ENCODE results near the gene NPAS3.
"Not testable (repeated sequence)": the region's sequence is repeated elsewhere in the genome, so short reads cannot be mapped to it uniquely, and the experiment has no call there.

Gene NPAS3

DNA sequence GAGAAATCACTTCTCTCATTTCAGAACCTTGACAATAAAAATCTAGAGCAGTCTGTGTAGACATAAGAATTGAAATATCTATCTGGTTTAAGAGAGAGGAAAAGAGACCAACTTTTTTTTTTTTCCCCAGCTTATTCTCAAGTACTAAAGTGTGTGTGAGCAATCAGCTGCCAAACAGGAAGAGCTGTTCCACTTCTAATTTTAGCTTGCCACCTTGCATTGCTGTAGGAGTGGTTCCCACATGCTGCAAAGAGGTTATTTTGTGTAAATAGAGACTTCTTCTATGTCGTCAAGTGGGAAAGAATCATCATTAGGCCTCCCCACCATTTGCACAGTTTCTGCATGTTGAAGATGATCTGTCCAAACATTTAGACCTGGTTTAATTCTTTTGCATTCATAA is 142.6 kb downstream of the NPAS3 start:
- DNase-seq (ENCODE audit: low read depth in 3 of 3), result no peak

DNA sequence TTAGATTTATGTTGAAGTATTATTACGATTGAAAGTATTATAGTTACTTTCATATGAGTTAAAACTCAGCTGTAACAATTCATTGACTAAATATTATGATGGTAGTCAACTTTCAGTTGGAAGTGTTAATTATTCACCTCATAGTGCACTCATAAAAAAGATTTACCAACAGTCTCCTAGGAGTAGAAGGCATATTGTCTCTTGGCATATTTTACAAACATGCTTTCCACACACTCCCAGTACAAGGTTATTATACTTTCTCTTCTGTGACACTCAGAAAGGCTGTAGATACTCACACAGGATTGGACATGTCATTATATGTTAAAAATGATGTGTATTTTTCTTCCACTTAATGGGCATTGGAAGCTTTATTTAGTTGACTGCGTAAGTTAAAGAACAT is 147.1 kb downstream of the NPAS3 start:
- no peak for DNase-seq (ENCODE audit: low read depth in 3 of 3)

DNA sequence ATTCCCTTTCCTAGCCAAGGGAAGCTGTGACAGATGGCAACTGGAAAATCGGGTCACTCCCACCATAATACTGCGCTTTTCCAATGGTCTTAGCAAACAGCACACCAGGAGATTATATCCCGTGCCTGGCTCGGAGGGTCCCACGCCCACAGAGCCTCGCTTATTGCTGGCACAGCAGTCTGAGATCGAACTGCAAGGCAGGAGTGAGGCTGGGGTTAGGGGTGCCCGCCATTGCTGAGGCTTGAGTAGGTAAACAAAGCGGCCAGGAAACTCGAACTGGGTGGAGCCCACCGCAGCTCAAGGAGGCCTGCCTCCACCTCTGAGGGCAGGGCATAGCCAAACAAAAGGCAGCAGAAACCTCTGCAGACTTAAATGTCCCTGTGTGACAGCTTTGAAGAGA is 149.6 kb downstream of the NPAS3 start:
- DNase-seq (ENCODE audit: low read depth in 3 of 3), result not testable (repeated sequence)

DNA sequence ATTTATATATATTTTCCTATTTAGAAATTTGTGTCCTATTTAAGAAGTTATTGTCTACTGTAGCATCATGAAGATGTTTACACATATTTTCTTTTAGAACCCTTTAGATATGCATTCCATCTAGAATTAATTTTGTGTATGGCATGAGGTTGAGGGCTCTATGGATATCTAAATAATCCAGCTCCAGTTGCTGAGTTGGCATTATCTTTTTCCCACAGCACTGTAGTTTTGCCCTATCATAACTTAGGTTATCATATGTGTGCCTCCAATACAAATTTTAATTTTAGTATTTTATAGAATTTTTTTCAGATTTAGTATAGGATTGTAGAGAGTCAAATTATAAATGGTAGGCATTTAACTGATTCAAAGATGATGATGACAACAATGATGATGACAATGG is 159.3 kb downstream of the NPAS3 start:
- DNase-seq (ENCODE audit: low read depth in 3 of 3), result no peak

DNA sequence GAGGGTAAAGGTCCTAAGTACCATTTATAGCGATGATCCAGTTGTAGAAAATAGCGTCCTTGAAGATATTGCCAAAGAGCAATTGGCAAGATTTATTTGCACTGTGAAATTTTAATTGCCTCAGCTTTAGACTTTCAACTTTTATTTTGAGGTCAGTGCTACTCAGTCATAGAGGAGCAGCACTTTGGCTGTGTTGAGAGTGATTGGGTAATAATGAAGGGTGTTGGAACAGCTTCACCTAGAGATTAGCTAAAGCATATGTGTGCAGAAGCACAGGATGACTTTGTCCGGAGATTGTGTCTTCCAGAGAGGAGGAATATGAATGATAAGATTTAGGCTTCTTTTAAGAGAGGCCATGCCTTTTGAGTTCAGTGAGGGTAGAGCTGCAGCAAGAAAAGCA is 164.8 kb downstream of the NPAS3 start:
- no peak for DNase-seq (ENCODE audit: low read depth in 3 of 3)

DNA sequence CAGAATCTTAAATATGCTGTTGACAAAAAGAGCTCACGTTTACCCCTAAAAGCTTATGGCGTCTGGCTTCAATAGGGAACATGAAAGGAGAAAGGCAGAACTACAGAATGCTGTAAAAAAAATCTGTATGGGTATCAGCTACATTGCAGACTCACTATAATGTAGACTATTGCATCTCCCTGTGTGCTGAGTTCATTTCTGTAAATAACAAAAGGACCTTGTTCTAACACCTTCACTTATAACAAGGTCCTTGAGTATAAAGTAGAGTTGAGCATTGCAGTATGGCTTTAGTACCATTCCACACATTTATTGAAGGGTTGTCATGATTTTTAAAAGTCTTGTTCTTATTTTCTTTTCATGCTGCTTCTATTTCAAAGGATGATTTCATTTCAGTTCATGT is 165.3 kb downstream of the NPAS3 start:
- no peak for DNase-seq (ENCODE audit: low read depth in 3 of 3)

DNA sequence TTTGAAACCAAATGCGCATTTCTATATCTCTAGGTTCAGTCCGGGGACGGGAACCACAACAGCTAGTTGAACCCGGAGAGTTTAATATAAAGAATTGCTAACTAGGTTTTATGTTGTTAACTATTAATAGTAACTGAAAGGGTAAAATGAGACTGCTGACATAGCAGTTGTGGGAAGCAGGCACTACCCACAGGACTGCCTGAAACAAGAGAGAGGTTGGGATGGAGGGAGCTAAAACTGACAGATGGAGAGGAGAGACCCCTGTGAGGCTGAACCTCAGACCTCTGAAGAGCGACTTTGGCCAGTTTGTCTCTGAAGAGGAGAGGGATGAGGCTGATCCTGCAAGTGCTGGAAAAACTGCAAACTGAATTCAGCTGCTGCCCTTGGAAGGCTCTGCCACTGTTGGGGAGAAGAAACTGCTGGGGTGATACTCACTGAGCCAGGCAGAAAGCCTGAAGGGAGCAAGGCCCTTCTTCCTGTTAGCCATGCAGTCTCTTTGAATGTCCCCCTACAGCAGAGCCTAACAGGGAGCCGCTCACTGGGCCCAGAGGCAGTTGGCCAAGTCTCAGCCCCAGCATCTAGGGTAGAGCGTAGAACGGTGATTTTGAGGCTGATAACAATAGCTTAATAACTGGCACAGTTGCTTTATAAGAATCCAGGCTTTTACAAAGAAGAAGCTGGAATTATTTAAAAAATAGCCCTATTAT is 172.2 kb downstream of the NPAS3 start:
- DNase-seq (ENCODE audit: low read depth in 3 of 3), result no peak

DNA sequence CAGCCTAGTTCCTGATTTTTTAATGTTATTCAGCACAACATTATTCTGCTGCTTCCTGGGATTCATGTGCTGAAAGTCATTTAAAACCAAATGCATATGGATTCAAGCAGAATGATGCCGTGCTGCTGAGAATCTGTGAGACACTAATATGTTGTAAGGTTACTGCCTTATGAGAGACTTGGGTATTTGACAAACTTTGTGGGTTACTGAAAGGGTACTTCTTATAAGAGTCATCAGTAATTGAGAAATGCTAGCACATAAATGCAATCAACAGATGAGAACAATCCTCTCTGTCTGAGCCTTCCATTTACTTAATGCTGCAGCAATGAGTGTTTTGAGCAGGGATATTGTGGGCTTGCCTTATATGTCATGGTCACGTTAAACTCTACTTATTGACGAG is 175.7 kb downstream of the NPAS3 start:
- DNase-seq (ENCODE audit: low read depth in 3 of 3), result no peak

DNA sequence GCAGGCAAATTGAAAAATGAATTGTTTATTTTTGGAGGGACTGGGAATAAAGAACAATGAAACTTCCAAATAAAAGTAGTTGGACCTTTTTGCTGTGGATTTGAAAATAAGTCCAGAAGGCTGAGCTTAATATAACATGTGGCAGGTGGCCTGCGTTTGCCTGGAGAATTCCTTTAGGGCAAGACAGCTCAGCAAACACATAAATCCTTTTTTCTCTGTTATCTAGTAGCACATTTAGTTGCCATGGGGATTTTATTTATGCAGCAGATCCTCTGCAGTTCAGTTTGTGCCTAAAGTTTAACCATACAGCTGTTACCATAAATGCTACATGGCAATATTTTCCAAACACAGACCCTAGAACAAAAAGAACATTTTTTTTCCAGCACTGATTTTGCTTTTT is 180.0 kb downstream of the NPAS3 start:
- DNase-seq (ENCODE audit: low read depth in 3 of 3), result no peak

DNA sequence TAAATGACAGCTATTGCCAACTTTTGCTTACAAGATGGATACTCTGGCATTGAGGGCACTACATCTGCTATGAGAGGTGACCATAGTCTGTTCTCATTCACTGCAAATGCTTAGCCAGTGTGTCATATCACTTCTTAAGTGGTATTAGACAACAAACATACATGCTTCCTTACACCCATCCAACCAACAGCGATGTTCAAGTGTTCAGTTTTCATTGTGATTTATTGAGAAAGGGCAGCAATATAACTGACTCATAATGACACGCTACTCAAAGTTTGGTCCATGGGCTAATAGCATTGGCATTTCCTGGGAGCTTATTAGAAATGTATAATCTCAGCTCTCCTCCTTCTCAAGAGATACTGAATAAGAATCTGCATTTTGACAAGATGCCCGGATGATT is 181.7 kb downstream of the NPAS3 start:
- DNase-seq (ENCODE audit: low read depth in 3 of 3), result no peak

DNA sequence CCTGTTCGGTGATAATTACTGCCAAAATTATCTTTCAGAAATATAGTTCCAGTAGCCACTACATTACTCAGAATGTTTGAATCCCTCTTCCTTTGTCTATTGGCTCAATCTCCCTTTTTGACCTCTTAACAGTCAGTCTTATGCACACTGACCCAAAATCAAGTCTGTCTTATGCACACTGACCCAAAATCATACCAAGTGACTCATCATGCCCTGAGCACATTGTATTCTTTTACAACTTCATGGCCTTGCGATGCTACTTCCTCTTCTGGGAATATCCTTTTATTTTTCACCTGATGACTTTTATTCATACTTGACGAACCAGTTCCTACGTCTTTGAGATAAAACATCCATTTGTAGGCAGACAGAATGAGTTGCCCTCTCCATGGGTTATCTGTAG is 182.3 kb downstream of the NPAS3 start:
- no peak for DNase-seq (ENCODE audit: low read depth in 3 of 3)

DNA sequence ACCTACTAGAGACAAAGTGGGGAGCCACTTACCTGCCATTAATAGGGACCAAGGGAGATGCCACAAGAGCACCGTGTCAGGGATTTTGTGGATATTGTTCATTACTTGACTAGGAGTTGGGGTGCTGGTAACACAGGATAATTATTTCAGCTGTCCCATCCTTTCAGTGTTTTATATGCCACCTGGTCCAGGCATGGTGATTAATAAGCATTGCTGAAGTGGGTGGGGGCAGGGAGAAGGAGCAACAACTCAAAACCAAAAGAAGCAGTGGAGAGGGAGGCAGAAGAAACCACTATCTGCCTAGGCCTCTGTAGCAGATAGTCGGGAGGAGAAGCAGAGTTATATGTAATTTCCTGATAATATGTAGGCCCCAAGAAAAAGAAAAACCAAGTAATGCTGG is 184.6 kb downstream of the NPAS3 start:
- DNase-seq (ENCODE audit: low read depth in 3 of 3), result no peak

DNA sequence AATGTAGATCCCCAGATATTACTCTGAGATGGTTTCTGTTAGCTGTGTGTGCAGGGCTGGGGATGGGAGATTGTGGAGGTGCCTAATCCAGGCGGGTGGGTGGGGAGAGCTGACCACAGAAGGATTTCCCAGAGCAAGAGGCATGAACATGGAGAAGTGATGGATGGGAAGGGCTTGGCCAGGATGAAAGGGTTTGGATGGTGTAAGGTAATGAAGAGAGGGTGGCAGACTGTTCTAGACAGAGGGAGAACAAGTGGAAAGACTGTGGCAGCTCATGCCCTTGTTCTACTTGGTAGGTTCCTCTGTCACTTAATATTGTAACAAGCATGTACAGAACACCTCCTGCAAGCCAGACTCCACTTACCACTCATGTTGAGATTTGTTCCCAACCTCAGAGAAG is 187.8 kb downstream of the NPAS3 start:
- DNase-seq (ENCODE audit: low read depth in 3 of 3), result no peak

DNA sequence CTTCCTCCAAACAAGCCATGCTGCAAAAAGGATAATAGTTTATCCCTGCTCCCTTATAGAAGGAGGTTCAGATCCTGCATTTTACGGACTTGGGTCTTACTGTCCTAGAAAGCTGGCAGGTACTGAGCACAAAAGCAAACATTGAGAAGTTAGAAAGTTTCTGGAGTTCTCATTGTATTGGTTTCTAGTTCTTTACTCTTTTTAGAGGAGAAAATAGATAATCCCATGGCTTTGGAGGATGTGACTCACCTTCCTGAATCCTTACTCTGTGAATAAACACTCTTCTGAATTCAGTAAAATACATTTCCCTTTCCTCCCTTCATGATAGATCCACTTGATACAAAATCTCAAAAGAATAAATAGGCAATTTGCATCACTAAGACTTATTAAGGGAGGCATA is 188.9 kb downstream of the NPAS3 start:
- no peak for DNase-seq (ENCODE audit: low read depth in 3 of 3)

DNA sequence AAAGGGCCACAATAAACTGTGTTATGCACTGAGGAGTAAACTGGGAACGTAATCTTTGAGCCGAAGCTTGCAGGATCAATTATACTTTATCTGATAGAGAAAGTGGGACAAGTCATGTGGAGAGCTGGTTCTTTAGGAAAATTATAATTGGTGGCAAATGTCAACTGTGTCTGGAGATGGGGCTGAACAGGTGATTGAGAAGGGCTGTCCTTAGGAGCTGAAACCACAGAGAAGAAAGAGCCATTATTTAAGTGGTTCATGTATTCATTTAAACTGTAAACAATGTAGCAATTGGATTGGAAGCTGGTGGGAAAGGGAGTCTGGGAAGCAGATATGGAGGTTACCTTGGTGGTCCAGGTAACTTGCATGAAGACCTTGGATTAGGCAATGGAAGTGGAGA is 193.1 kb downstream of the NPAS3 start:
- DNase-seq (ENCODE audit: low read depth in 3 of 3), result no peak

DNA sequence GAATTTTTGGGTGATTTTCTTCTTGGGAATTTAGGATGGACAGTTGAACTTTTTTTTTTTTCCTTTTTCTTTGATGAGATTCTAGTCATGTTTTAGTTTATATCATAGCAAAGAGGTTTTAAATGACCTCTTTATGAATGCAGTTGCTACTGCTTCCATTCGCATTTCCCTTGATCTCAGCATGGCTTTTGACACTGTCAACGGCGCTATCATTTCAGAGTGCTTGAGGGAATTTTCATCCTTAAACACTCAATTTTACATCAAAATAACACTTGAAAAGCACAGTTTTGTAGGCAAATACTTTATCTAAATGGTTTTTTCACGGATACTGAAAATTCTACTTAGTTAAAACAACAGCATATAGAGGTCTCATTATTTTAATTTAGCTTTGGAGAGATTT is 195.5 kb downstream of the NPAS3 start:
- no peak for DNase-seq (ENCODE audit: low read depth in 3 of 3)

DNA sequence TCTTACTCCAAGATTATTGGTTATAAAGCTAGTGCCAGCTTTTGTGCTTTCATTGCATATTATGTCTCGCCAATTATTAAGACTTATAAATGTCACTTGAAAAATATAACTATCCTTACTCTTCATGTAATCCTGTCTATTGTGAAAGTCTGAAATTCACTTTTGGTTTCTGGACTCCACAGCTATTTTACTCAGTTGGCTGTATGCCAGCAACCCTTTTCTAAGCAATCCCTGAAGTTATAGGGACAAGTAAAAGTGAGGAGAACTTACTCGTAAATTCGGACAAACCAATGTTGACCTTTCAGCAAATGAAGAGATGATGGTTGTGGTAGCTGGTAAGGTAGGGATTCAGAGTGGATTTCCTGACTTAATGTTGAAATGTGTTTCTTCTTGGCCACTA is 196.3 kb downstream of the NPAS3 start:
- DNase-seq (ENCODE audit: low read depth in 3 of 3), result no peak

DNA sequence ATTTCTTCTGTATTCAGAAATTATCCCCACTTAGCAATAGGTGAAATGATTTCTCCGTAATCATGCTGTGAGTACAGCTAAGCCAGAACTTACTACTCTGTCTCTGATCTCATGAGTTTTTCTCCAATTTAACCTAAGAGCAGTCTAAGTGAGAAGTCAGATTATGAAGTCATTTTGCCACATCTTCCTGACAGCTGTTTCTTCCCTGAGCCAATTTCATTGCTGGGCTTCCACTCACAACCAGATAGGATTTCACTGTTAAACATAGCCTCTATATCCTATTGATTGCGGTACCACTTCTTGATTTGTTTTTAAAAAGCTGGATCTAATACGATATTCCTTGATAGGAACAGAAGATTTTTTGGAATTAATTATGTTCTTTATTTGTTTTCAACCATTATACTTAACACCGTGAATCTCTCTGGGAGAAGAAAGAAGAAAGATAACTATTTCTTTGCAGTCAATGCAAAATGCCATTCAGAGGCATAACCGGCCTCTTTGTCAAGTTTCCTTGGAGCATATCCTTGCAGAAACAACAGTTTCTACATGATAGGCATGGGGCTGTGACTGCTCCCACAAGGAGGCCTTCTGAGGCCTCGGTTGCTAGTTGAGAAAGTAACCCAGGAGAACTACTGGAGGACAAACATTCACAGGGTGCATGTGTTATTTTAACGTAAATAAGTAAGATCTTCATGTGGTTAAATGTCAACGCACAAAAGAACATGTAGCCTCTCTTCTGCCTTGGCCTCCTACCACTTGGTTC is 212.2 kb downstream of the NPAS3 start:
- no peak for DNase-seq (ENCODE audit: low read depth in 3 of 3)

DNA sequence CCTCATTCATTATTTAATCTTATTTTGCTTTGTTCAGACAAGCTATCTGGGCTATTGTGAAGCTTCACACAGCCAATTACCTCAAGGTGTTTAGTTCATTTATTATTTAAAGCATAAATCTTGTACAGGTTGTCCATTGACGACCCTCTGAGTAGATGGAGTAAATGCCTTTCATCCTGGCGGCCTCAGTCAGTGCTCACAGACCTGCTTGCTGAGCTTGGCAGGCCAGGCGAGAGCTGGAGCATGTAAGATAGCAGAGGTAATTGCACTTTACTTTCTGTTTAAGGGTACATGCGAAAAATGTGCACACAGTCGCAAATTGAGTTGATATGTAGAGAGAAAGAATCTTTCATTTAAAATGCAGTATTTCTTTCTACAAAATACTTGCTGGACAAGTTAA is 224.4 kb downstream of the NPAS3 start:
- DNase-seq (ENCODE audit: low read depth in 3 of 3), result no peak

DNA sequence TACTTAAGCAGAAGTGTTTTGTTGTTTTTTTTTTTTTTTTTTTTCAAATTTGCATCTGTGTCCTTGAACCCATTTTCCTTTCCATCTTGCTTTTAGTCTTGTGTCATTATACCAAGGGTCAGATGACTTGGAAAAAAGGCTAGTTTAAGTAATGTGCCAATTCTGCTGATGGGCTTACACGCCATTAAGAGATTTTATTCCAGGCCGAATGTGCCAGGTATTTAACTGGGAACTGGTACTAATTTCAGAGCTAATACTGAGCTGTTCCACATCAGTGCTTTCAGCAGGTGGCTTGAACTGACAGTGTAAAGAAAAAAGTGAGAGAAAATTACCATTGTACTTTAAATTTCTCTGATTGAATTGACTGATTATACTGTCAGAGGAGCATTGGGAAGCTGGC is 224.9 kb downstream of the NPAS3 start:
- no peak for DNase-seq (ENCODE audit: low read depth in 3 of 3)

DNA sequence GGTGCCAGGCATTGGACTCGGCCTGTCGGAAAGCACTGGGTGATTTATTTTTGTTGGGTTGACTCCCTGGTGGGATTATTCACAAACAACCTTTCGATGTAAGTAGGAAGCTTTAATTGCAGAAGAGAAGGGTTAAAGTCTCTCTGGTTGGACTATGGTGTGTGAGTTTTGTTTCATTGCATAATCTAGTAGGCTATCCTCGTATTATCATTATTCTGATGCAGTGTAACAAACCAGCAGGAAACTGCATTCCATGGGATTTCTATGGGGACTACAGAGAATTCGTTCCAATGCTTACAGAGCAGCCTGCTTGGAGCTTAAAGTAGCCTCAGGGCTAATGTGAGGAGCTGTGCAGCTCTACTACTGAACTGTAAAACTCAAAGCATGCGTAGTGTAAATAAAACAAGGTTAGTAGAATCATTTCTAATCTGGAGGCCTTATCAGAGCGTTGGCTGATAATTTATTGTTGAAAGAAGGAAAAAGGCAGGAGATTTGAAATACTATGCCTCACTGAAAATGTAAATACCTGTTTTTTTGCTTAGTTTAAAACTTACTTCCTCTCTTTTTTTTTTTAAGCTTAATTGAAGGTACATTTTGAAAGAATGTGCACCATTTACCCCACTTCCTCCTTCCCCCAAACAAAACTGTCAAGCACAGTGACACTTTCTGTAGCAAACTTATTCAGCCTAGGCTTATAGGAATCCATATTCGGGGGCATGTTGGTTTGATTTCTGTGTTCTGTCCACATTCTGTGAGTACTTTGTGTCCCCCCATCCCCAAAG is 226.7 kb downstream of the NPAS3 start:
- no peak for DNase-seq (ENCODE audit: low read depth in 3 of 3)

DNA sequence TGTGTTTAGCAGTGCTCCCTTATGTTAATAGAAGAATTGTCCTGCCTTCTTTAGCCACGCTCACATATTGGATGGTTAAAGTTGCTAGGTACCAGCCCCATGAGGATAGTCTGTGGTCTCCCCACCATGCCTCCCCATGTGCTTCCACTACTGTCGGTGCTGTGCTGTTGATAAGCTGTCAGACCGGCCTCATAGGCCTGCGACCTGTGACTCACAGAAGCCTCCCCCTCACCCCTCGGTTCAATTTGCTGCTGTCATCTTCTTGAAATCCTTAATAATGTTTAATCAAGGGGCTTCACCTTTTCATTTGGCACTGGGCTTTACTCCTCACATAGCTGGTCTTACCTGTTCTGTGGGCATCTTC is 227.2 kb downstream of the NPAS3 start:
- no peak for DNase-seq (ENCODE audit: low read depth in 3 of 3)

DNA sequence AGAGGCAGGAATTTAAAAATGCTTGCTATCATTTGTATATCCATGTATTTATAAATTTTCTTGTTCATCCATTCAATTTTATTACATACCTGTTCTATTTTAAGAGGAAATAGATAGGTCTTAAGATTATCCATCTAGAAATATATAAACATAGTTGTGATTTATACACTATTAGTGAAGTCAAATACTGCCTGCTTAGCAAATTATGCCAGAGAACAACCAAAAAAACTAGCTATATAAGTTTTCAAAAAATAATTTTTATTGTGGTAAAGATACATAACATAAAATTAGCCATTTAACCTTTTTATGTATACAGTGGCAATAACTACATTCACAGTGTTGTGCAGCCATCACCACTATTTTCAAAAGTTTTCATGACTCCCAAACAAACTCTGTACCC is 237.3 kb downstream of the NPAS3 start:
- no peak for DNase-seq (ENCODE audit: low read depth in 3 of 3)

Measured in stimulated activated CD4-positive, alpha-beta T cell treated with anti-CD3 and anti-CD28 coated beads, TNF-alpha, amount 100 ng/mL, for 4 hours (primary cell).